Measurements from ENCODE around the gene CENPX.

DNA sequence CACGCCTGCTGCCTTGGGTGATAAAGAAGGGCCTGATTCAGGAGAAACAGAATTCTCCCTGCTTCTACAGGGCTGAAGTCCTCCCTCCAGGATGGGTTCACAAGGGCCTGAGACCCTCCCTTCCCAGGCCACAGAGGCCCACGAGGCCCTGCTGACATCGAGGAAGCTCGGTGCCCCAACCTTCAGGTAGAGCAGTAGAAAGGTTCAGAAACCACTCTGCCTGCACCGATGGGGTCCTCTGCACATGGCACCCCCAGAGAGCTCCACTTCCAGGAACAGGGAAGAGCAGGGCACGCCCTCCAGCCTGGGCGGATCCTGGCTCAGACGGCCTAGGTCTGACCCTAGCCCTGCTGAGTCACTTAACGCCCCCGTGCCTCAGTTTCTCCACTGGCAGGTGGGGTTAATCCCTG is 773 bp downstream of the CENPX start:
- TF ChIP-seq CTCF (IDR thresholded peaks at IDR 0.05 in 8 of 11, conservative IDR thresholded peaks at IDR 0.05 in 3 of 11) (no peak), POLR2A (IDR thresholded peaks at IDR 0.05) (no peak)
